RWPE1 (cell line): ENCODE data around the gene ASIP.

Experiments
- CTCF ChIA-PET: fragments of 350-600 bp; sonication (Branson Sonifier 250); formaldehyde crosslinking; extraction: SDS; loops from one replicate; lab custom pipeline; 2021; lab: Yijun Ruan, JAX
- POLR2A ChIA-PET: fragments of 400-600 bp; formaldehyde crosslinking; extraction: SDS; loops from one replicate; lab custom pipeline; 2020; ENCODE audit warnings: antibody characterized with exemption; ENCODE audit not compliant: low non-redundant PET; lab: Yijun Ruan, JAX
- DNase-seq: peaks from one replicate; pipeline ENCODE4 v3.0.0; 2012; ENCODE audit warnings: low spot score
- H3K27ac ChIP-seq: fragments of 450-650 bp; 2 replicates; pipeline ENCODE4 v1.5.1; 2017
- TF ChIP-seq, protein P1 (sequence below): fragments of 450-650 bp; conservative IDR thresholded peaks from 2 replicates; pipeline ENCODE4 v1.5.1; 2017; ENCODE audit warnings: low read depth, mild to moderate bottlenecking

The ASIP gene

DNA sequence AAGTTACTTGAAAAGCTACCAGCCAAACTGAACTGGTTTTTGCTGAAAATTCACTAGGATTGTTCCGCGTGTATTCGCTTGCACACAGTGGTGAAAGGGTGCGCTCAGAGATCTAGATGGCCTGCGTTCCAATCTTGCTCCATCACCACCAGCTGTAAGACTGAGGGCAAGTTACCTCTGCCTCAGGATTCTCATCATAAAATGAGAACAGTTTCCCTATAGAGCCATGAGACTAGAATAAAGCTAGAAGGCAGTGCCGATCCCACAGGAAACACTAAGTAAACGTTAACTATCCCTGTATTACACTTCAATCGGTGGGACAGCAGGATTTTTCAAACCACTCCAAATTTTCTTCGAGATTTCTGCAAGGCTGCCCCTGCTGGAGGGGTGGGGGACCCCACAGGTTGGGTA lies 61.1 kb downstream of the ASIP start:
- DNase-seq, result peak; percentile 74
- POLR2A ChIA-PET, result interaction anchor here (0.7 to 0.9 kb wide), 2 partner anchors 94 to 168 kb away, joined by 3 read pairs; no protein-coding TSS in a partner anchor
- CTCF ChIA-PET, result interaction anchor here (0.6 to 2.4 kb wide), 5 partner anchors 10 to 256 kb away, joined by 3 to 28 read pairs (median 3); partner anchors contain the start of gene MAP1LC3A
- TF ChIP-seq, protein P1, sequence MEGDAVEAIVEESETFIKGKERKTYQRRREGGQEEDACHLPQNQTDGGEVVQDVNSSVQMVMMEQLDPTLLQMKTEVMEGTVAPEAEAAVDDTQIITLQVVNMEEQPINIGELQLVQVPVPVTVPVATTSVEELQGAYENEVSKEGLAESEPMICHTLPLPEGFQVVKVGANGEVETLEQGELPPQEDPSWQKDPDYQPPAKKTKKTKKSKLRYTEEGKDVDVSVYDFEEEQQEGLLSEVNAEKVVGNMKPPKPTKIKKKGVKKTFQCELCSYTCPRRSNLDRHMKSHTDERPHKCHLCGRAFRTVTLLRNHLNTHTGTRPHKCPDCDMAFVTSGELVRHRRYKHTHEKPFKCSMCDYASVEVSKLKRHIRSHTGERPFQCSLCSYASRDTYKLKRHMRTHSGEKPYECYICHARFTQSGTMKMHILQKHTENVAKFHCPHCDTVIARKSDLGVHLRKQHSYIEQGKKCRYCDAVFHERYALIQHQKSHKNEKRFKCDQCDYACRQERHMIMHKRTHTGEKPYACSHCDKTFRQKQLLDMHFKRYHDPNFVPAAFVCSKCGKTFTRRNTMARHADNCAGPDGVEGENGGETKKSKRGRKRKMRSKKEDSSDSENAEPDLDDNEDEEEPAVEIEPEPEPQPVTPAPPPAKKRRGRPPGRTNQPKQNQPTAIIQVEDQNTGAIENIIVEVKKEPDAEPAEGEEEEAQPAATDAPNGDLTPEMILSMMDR, result no peak
- peak overlapping the region; percentile 91 for H3K27ac ChIP-seq

DNA sequence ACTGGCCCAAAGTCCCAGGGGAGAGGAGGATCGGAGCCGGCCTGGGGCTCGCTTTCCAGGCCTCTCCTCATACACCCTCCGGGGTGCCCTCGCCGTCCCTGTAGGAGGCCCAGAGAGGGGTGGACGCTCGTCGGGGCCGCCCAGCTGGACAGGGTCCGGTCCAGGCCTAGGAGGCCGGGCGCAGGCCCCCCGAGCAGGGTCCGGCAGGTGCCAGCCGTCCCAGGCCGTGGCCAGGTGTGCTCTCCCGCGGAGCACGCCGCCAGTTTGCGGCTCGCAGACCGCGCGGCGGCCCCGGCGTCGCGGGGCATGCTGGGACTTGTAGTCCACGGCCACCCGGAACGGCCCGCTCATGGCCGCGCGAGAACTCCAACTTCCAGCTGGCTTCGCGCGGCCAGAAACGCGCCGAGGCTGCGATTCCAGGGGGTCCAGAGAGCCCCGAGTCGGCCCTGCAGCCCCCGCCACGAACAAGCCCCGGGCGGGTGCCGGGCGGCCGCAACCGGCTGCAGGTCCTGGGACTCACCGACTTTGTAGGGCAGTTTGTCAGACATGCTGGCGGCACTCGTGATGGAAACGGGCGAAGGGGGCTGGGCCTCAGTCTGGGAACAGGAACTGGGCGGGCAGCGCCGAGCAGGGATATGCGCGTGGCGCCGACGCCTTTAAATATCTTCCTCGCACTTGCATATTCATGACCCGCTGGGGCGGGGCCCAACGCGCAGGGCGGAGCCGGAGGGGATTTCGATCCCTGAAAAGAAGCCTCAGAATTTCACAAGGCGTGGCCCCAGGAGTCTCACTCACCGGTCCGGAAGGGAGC lies 61.7 kb downstream of the ASIP start, which contains the start of gene AHCY:
Gene AHCY (minus strand): TSS at position 633 of the 811 bp plus-strand sequence. CDS start 85 bp downstream, at position 548.
- CTCF ChIA-PET, result interaction anchor here (0.6 to 2.4 kb wide), 4 partner anchors 10 to 255 kb away, joined by 3 to 28 read pairs (median 3); partner anchors contain the start of gene MAP1LC3A
- POLR2A ChIA-PET, result interaction anchor here (0.5 to 0.9 kb wide), 3 partner anchors 168 to 474 kb away, joined by 3 to 5 read pairs (median 3); no protein-coding TSS in a partner anchor
- DNase-seq, result peak; percentile 99
- peak within 1 kb of the TSS; percentile 91 for H3K27ac ChIP-seq
- TF ChIP-seq, protein P1, result no peak

- ChIA-PET POLR2A (no interaction called here), CTCF (interaction anchor here (0.6 to 0.7 kb wide), 3 partner anchors 114 to 701 kb away, joined by 3 to 7 read pairs (median 4); no protein-coding TSS in a partner anchor)
- DNase-seq, result no peak
- H3K27ac ChIP-seq, result peak overlapping the region; percentile 71
- TF ChIP-seq, protein P1, result no peak
These were observed 64.4 kb downstream of the ASIP start for GRCh38 chr20:34305333-34306230.

DNA sequence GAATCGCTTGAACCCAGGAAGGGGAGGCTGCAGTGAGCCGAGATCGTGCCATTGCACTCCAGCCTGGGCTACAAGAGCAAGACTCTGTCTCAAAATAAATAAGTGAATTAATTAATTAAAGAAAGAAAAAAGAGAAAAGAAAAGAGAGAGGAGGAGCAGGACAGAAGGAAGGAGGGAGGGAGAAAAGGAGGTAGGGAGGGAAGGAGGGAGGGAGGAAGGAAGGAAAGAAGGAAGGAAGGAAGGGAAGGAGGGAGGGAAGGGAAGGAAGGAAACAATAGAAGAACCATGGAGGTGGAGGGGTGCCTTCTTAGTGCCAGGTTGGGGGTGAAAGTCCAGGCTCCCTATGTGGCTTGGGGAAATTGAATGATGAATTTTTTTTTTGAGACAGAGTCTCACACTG lies 68.5 kb downstream of the ASIP start:
- CTCF ChIA-PET, result interaction anchor here (0.5 to 0.7 kb wide), 3 partner anchors 10 to 119 kb away, joined by 3 read pairs; no protein-coding TSS in a partner anchor
- POLR2A ChIA-PET, result no interaction called here
- no peak overlapping the region for H3K27ac ChIP-seq
- DNase-seq, result no peak
- TF ChIP-seq, protein P1, result no peak

- H3K27ac ChIP-seq, result no peak overlapping the region
- TF ChIP-seq, protein P1, result no peak
- ChIA-PET POLR2A (no interaction called here), CTCF (interaction anchor here (0.7 to 2.9 kb wide), 2 partner anchors 96 to 268 kb away, joined by 3 to 58 read pairs; no protein-coding TSS in a partner anchor)
- no peak for DNase-seq
These were observed 69.4 kb downstream of the ASIP start for GRCh38 chr20:34310481-34311117.
